ENCODE results near the gene EFNA5.

DNA sequence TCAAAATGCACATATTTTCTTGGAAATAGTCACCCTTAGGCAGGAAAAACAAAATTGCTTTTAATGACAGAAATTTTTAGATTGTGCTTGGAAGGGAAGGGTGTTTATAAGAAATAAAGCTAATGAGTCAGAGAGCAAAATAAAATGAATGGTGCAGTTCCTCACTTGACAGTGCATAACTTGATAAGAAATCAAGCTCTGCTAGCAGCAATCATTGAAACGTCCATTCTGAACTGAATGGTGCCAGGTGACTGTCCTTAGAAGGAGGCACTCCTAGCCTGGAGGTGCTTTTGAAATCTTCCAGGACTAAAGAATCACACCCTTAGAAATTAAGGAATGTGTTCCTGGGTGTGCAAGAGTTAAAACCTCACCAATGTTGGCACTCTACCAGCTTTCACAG is 202.5 kb downstream of the EFNA5 start:
- TF ChIP-seq, protein P1, sequence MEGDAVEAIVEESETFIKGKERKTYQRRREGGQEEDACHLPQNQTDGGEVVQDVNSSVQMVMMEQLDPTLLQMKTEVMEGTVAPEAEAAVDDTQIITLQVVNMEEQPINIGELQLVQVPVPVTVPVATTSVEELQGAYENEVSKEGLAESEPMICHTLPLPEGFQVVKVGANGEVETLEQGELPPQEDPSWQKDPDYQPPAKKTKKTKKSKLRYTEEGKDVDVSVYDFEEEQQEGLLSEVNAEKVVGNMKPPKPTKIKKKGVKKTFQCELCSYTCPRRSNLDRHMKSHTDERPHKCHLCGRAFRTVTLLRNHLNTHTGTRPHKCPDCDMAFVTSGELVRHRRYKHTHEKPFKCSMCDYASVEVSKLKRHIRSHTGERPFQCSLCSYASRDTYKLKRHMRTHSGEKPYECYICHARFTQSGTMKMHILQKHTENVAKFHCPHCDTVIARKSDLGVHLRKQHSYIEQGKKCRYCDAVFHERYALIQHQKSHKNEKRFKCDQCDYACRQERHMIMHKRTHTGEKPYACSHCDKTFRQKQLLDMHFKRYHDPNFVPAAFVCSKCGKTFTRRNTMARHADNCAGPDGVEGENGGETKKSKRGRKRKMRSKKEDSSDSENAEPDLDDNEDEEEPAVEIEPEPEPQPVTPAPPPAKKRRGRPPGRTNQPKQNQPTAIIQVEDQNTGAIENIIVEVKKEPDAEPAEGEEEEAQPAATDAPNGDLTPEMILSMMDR (IDR thresholded peaks at IDR 0.05): no peak
- no peak for TF ChIP-seq POLR2AphosphoS5 (IDR thresholded peaks at IDR 0.05)

Data from prostate gland (tissue), 2 donors.